Measurements from ENCODE around the gene KRT5. TPM values are rescaled to one million over a fixed set of nuclear protein-coding genes. Genes with fewer than 3 reads are reported as not detected.
"Not testable (repeated sequence)": the region's sequence is repeated elsewhere in the genome, so short reads cannot be mapped to it uniquely, and the experiment has no call there.

Gene KRT5
- polyA plus RNA-seq, 4 donors, result 0.06 to 6.5 (median 3.2) TPM

GRCh38 chr12:52498946-52499345, 21.2 kb downstream of the KRT5 start:
- FAIRE-seq (no peak), DNase-seq (no peak)
- Histone ChIP-seq H3K27ac (ENCODE audit: low read depth in 1 of 3, low read length in 2 of 3) (no peak overlapping the region), H3K27me3 (ENCODE audit: control insufficient read depth in 3 of 3, insufficient read depth in 3 of 3, low read length in 3 of 3) (peaks cover 0 to 4% (median 0%) of the 10 kb centered on the region in 3 donors), H3K36me3 (ENCODE audit: control insufficient read depth in 3 of 3, insufficient read depth in 2 of 3, low read depth in 1 of 3, low read length in 3 of 3) (no peaks in the 10 kb centered on the region), H3K4me3 (ENCODE audit: low read depth in 1 of 3, low read length in 3 of 3) (no peak overlapping the region), H3K4me1 (ENCODE audit: control insufficient read depth in 3 of 3, insufficient read depth in 2 of 3, low read depth in 1 of 3, low read length in 2 of 3) (no peaks in the 10 kb centered on the region), H3K9me3 (ENCODE audit: control insufficient read depth in 2 of 2, insufficient read depth in 1 of 2, low read depth in 1 of 2, low read length in 1 of 2) (no peaks in the 10 kb centered on the region)
- WGBS, 3 donors, result 73 to 81% (median 76%) methylated on average over 1 of the region's 1 CpG

- Histone ChIP-seq H3K4me1 (ENCODE audit: control insufficient read depth in 3 of 3, insufficient read depth in 2 of 3, low read depth in 1 of 3, low read length in 2 of 3) (no peaks in the 10 kb centered on the region), H3K4me3 (ENCODE audit: low read depth in 1 of 3, low read length in 3 of 3) (no peak overlapping the region), H3K27ac (ENCODE audit: low read depth in 1 of 3, low read length in 2 of 3) (no peak overlapping the region), H3K36me3 (ENCODE audit: control insufficient read depth in 3 of 3, insufficient read depth in 2 of 3, low read depth in 1 of 3, low read length in 3 of 3) (no peaks in the 10 kb centered on the region), H3K27me3 (ENCODE audit: control insufficient read depth in 3 of 3, insufficient read depth in 3 of 3, low read length in 3 of 3) (peaks cover 0 to 4% (median 0%) of the 10 kb centered on the region in 3 donors), H3K9me3 (ENCODE audit: control insufficient read depth in 2 of 2, insufficient read depth in 1 of 2, low read depth in 1 of 2, low read length in 1 of 2) (no peaks in the 10 kb centered on the region)
- WGBS, 3 donors, result 80 to 87% (median 84%) methylated on average over 7 of the region's 7 CpGs
- DNase-seq (no peak), FAIRE-seq (no peak)
Measured at GRCh38 chr12:52497975-52498374, 22.2 kb downstream of the KRT5 start.

GRCh38 chr12:52496590-52497071, 23.6 kb downstream of the KRT5 start:
- Histone ChIP-seq H3K4me1 (ENCODE audit: control insufficient read depth in 3 of 3, insufficient read depth in 2 of 3, low read depth in 1 of 3, low read length in 2 of 3) (no peaks in the 10 kb centered on the region), H3K9me3 (ENCODE audit: control insufficient read depth in 2 of 2, insufficient read depth in 1 of 2, low read depth in 1 of 2, low read length in 1 of 2) (no peaks in the 10 kb centered on the region), H3K4me3 (ENCODE audit: low read depth in 1 of 3, low read length in 3 of 3) (no peak overlapping the region), H3K27ac (ENCODE audit: low read depth in 1 of 3, low read length in 2 of 3) (no peak overlapping the region), H3K36me3 (ENCODE audit: control insufficient read depth in 3 of 3, insufficient read depth in 2 of 3, low read depth in 1 of 3, low read length in 3 of 3) (no peaks in the 10 kb centered on the region), H3K27me3 (ENCODE audit: control insufficient read depth in 3 of 3, insufficient read depth in 3 of 3, low read length in 3 of 3) (peaks cover 0 to 5% (median 0%) of the 10 kb centered on the region in 3 donors)
- DNase-seq (no peak), FAIRE-seq (no peak)
- WGBS, 3 donors, result 64 to 86% (median 82%) methylated on average over 4 of the region's 4 CpGs

- Histone ChIP-seq H3K27ac (ENCODE audit: low read depth in 1 of 3, low read length in 2 of 3) (no peak overlapping the region), H3K4me1 (ENCODE audit: control insufficient read depth in 3 of 3, insufficient read depth in 2 of 3, low read depth in 1 of 3, low read length in 2 of 3) (no peaks in the 10 kb centered on the region), H3K4me3 (ENCODE audit: low read depth in 1 of 3, low read length in 3 of 3) (no peak overlapping the region), H3K9me3 (ENCODE audit: control insufficient read depth in 2 of 2, insufficient read depth in 1 of 2, low read depth in 1 of 2, low read length in 1 of 2) (no peaks in the 10 kb centered on the region), H3K36me3 (ENCODE audit: control insufficient read depth in 3 of 3, insufficient read depth in 2 of 3, low read depth in 1 of 3, low read length in 3 of 3) (no peaks in the 10 kb centered on the region), H3K27me3 (ENCODE audit: control insufficient read depth in 3 of 3, insufficient read depth in 3 of 3, low read length in 3 of 3) (peaks cover 0 to 8% (median 4%) of the 10 kb centered on the region in 3 donors)
- FAIRE-seq, result no peak
- 54 to 72% (median 58%) methylated on average over 2 of the region's 2 CpGs for WGBS, 3 donors
- no peak for DNase-seq
Measured at GRCh38 chr12:52496054-52496453, 24.1 kb downstream of the KRT5 start.

GRCh38 chr12:52495389-52495788, 24.8 kb downstream of the KRT5 start:
- Histone ChIP-seq H3K4me3 (ENCODE audit: low read depth in 1 of 3, low read length in 3 of 3) (no peak overlapping the region), H3K27ac (ENCODE audit: low read depth in 1 of 3, low read length in 2 of 3) (no peak overlapping the region), H3K27me3 (ENCODE audit: control insufficient read depth in 3 of 3, insufficient read depth in 3 of 3, low read length in 3 of 3) (peaks cover 0 to 8% (median 4%) of the 10 kb centered on the region in 3 donors), H3K4me1 (ENCODE audit: control insufficient read depth in 3 of 3, insufficient read depth in 2 of 3, low read depth in 1 of 3, low read length in 2 of 3) (no peaks in the 10 kb centered on the region), H3K9me3 (ENCODE audit: control insufficient read depth in 2 of 2, insufficient read depth in 1 of 2, low read depth in 1 of 2, low read length in 1 of 2) (no peaks in the 10 kb centered on the region), H3K36me3 (ENCODE audit: control insufficient read depth in 3 of 3, insufficient read depth in 2 of 3, low read depth in 1 of 3, low read length in 3 of 3) (no peaks in the 10 kb centered on the region)
- peak; percentile 6 to 11 for DNase-seq
- WGBS, 3 donors, result 32 to 34% (median 34%) methylated on average over 3 of the region's 3 CpGs
- no peak for FAIRE-seq

GRCh38 chr12:52494518-52494917, 25.7 kb downstream of the KRT5 start:
- H3K27ac ChIP-seq (ENCODE audit: low read depth in 1 of 3, low read length in 2 of 3), result no peak overlapping the region
- H3K9me3 ChIP-seq (ENCODE audit: control insufficient read depth in 2 of 2, insufficient read depth in 1 of 2, low read depth in 1 of 2, low read length in 1 of 2), result no peaks in the 10 kb centered on the region
- WGBS, 3 donors, result 54 to 66% (median 60%) methylated on average over 4 of the region's 4 CpGs
- H3K36me3 ChIP-seq (ENCODE audit: control insufficient read depth in 3 of 3, insufficient read depth in 2 of 3, low read depth in 1 of 3, low read length in 3 of 3), result no peaks in the 10 kb centered on the region
- H3K27me3 ChIP-seq (ENCODE audit: control insufficient read depth in 3 of 3, insufficient read depth in 3 of 3, low read length in 3 of 3), result peaks cover 0 to 8% (median 6%) of the 10 kb centered on the region in 3 donors
- FAIRE-seq, result no peak
- H3K4me1 ChIP-seq (ENCODE audit: control insufficient read depth in 3 of 3, insufficient read depth in 2 of 3, low read depth in 1 of 3, low read length in 2 of 3), result no peaks in the 10 kb centered on the region
- no peak for DNase-seq
- H3K4me3 ChIP-seq (ENCODE audit: low read depth in 1 of 3, low read length in 3 of 3), result no peak overlapping the region

GRCh38 chr12:52494100-52494499, 26.1 kb downstream of the KRT5 start:
- Histone ChIP-seq H3K4me3 (ENCODE audit: low read depth in 1 of 3, low read length in 3 of 3) (no peak overlapping the region), H3K27me3 (ENCODE audit: control insufficient read depth in 3 of 3, insufficient read depth in 3 of 3, low read length in 3 of 3) (peaks cover 0 to 8% (median 6%) of the 10 kb centered on the region in 3 donors), H3K9me3 (ENCODE audit: control insufficient read depth in 2 of 2, insufficient read depth in 1 of 2, low read depth in 1 of 2, low read length in 1 of 2) (no peaks in the 10 kb centered on the region), H3K4me1 (ENCODE audit: control insufficient read depth in 3 of 3, insufficient read depth in 2 of 3, low read depth in 1 of 3, low read length in 2 of 3) (no peaks in the 10 kb centered on the region), H3K27ac (ENCODE audit: low read depth in 1 of 3, low read length in 2 of 3) (no peak overlapping the region), H3K36me3 (ENCODE audit: control insufficient read depth in 3 of 3, insufficient read depth in 2 of 3, low read depth in 1 of 3, low read length in 3 of 3) (no peaks in the 10 kb centered on the region)
- no peak for DNase-seq
- WGBS, 3 donors, result 71 to 95% (median 82%) methylated on average over 1 of the region's 1 CpG
- no peak for FAIRE-seq

- Histone ChIP-seq H3K9me3 (ENCODE audit: control insufficient read depth in 2 of 2, insufficient read depth in 1 of 2, low read depth in 1 of 2, low read length in 1 of 2) (no peaks in the 10 kb centered on the region), H3K27me3 (ENCODE audit: control insufficient read depth in 3 of 3, insufficient read depth in 3 of 3, low read length in 3 of 3) (peaks cover 0 to 8% (median 6%) of the 10 kb centered on the region in 3 donors), H3K27ac (ENCODE audit: low read depth in 1 of 3, low read length in 2 of 3) (no peak within 1 kb of the TSS), H3K4me1 (ENCODE audit: control insufficient read depth in 3 of 3, insufficient read depth in 2 of 3, low read depth in 1 of 3, low read length in 2 of 3) (no peaks in the 10 kb centered on the region), H3K4me3 (ENCODE audit: low read depth in 1 of 3, low read length in 3 of 3) (no peak within 1 kb of the TSS), H3K36me3 (ENCODE audit: control insufficient read depth in 3 of 3, insufficient read depth in 2 of 3, low read depth in 1 of 3, low read length in 3 of 3) (no peaks in the 10 kb centered on the region)
- no peak for DNase-seq
- FAIRE-seq, result no peak
- 74 to 83% (median 83%) methylated on average over 2 of the region's 2 CpGs for WGBS, 3 donors
Measured at GRCh38 chr12:52493172-52493571, 27.0 kb downstream of the KRT5 start, which contains the start of gene KRT6A. KRT6A (minus strand) TSS chr12:52493257; CDS start chr12:52493188, 69 bp downstream.

GRCh38 chr12:52492405-52492804, 27.8 kb downstream of the KRT5 start:
- DNase-seq; FAIRE-seq; H3K27me3 ChIP-seq (ENCODE audit: control insufficient read depth in 3 of 3, insufficient read depth in 3 of 3, low read length in 3 of 3); H3K36me3 ChIP-seq (ENCODE audit: control insufficient read depth in 3 of 3, insufficient read depth in 2 of 3, low read depth in 1 of 3, low read length in 3 of 3); H3K4me3 ChIP-seq (ENCODE audit: low read depth in 1 of 3, low read length in 3 of 3); H3K4me1 ChIP-seq (ENCODE audit: control insufficient read depth in 3 of 3, insufficient read depth in 2 of 3, low read depth in 1 of 3, low read length in 2 of 3); H3K27ac ChIP-seq (ENCODE audit: low read depth in 1 of 3, low read length in 2 of 3); H3K9me3 ChIP-seq (ENCODE audit: control insufficient read depth in 2 of 2, insufficient read depth in 1 of 2, low read depth in 1 of 2, low read length in 1 of 2): not testable (repeated sequence)
- 92 to 97% (median 93%) methylated on average over 6 of the region's 6 CpGs for WGBS, 3 donors

Data from small intestine (tissue), 7 donors.